ENCODE results near the gene PGBD2. TPM values are rescaled to one million over a fixed set of nuclear protein-coding genes. Genes with fewer than 3 reads are reported as not detected.

Gene PGBD2
- total and polyA plus RNA-seq, 10 of the 15 experiments (the other 5 are each of a cell fraction or from before 2014, with no cell fraction given) = 4.0 to 10.3 (median 4.5) TPM

- TF ChIP-seq REST (IDR thresholded peaks at IDR 0.05; ENCODE audit: low read depth, low read length) (no peak), ZNF207 (IDR thresholded peaks at IDR 0.05; ENCODE audit: borderline replicate concordance) (no peak), ZBTB4 (CRISPR knock-in tag; IDR thresholded peaks at IDR 0.05) (no peak), PBX3 (IDR thresholded peaks at IDR 0.05; ENCODE audit: insufficient replicate concordance, low read depth, low read length) (no peak), MXI1 (IDR thresholded peaks at IDR 0.05; ENCODE audit: low read depth, low read length) (no peak), RAD51 (IDR thresholded peaks at IDR 0.05) (no peak)
Measured at GRCh38 chr1:248862695-248862997, 43.4 kb upstream of the PGBD2 start (continued).
